Measurements from ENCODE around the gene ADGRG6.
A peak's percentile ranks its signal among the peaks of the same experiment; 100 is the strongest.
"Not testable (repeated sequence)": the region's sequence is repeated elsewhere in the genome, so short reads cannot be mapped to it uniquely, and the experiment has no call there.

ADGRG6 gene

DNA sequence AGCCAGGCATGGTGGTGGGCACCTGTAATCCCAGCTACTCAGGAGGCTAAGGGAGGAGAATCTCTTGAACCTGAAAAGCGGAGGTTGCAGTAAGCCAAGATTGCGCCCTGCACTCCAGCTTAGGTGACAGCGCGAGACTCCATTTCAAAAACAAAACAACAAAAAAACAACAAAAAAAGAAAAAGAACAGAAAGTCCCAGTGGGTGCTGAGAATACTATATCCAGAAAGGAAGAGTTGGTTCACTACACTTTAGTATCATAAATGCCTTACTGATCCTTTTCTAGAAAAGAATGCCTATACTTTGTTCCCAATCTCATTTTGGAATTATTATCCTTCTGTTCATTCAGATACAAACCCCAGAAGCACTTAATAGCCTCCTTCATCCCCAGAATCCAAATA, 20.9 kb upstream of the ADGRG6 start:
- no peaks in the 10 kb centered on the region for H3K27me3 ChIP-seq (ENCODE audit: insufficient read depth, low read length, poor library complexity, severe bottlenecking)
- H3F3A ChIP-seq (ENCODE audit: low read depth): no peaks in the 10 kb centered on the region
- H3K4me3 ChIP-seq (ENCODE audit: low read length, poor library complexity, severe bottlenecking): no peak overlapping the region
- H2AFZ ChIP-seq (ENCODE audit: low read length): no peak overlapping the region
- no peak overlapping the region for H3K9ac ChIP-seq (ENCODE audit: low read depth, low read length, poor library complexity, severe bottlenecking)
- no peaks in the 10 kb centered on the region for H3K9me3 ChIP-seq (ENCODE audit: insufficient read depth, low read depth, low read length)
- no peaks in the 10 kb centered on the region for H3K36me3 ChIP-seq (ENCODE audit: insufficient read depth, low read length)
- no peaks in the 10 kb centered on the region for H4K20me1 ChIP-seq (ENCODE audit: insufficient read depth, low read length, poor library complexity, severe bottlenecking)
- TF ChIP-seq EZH2phosphoT487 (IDR thresholded peaks at IDR 0.05; ENCODE audit: borderline replicate concordance): no peak
- TF ChIP-seq, protein P1, sequence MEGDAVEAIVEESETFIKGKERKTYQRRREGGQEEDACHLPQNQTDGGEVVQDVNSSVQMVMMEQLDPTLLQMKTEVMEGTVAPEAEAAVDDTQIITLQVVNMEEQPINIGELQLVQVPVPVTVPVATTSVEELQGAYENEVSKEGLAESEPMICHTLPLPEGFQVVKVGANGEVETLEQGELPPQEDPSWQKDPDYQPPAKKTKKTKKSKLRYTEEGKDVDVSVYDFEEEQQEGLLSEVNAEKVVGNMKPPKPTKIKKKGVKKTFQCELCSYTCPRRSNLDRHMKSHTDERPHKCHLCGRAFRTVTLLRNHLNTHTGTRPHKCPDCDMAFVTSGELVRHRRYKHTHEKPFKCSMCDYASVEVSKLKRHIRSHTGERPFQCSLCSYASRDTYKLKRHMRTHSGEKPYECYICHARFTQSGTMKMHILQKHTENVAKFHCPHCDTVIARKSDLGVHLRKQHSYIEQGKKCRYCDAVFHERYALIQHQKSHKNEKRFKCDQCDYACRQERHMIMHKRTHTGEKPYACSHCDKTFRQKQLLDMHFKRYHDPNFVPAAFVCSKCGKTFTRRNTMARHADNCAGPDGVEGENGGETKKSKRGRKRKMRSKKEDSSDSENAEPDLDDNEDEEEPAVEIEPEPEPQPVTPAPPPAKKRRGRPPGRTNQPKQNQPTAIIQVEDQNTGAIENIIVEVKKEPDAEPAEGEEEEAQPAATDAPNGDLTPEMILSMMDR (conservative IDR thresholded peaks at IDR 0.05; ENCODE audit: low read length): no peak
- no peaks in the 10 kb centered on the region for H3K9me2 ChIP-seq (replicated peaks; ENCODE audit: low read depth, low read length)
- no peak overlapping the region for H3K4me2 ChIP-seq (ENCODE audit: low read depth, low read length, poor library complexity, severe bottlenecking)
- H3K79me2 ChIP-seq (ENCODE audit: insufficient read depth, low read length): no peaks in the 10 kb centered on the region
- no peaks in the 10 kb centered on the region for H3K4me1 ChIP-seq (ENCODE audit: insufficient read depth, low read length, poor library complexity, severe bottlenecking)

DNA sequence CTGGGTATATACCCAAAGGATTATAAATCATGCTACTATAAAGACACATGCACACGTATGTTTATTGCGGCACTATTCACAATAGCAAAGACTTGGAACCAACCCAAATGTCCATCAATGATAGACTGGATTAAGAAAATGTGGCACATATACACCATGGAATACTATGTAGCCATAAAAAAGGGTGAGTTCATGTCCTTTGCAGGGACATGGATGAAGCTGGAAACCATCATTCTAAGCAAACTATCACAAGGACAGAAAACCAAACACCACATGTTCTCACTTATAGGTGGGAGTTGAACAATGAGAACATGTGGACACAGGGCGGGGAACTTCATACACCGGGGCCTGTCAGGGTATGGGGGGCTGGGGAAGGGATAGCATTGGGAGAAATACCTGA, 18.7 kb upstream of the ADGRG6 start:
- H3K9ac ChIP-seq (ENCODE audit: low read depth, low read length, poor library complexity, severe bottlenecking); H2AFZ ChIP-seq (ENCODE audit: low read length); H3K27me3 ChIP-seq (ENCODE audit: insufficient read depth, low read length, poor library complexity, severe bottlenecking); H3K4me1 ChIP-seq (ENCODE audit: insufficient read depth, low read length, poor library complexity, severe bottlenecking); H4K20me1 ChIP-seq (ENCODE audit: insufficient read depth, low read length, poor library complexity, severe bottlenecking); H3K36me3 ChIP-seq (ENCODE audit: insufficient read depth, low read length); H3K4me2 ChIP-seq (ENCODE audit: low read depth, low read length, poor library complexity, severe bottlenecking); H3K4me3 ChIP-seq (ENCODE audit: low read length, poor library complexity, severe bottlenecking); H3K79me2 ChIP-seq (ENCODE audit: insufficient read depth, low read length); H3K9me3 ChIP-seq (ENCODE audit: insufficient read depth, low read depth, low read length); H3F3A ChIP-seq (ENCODE audit: low read depth); H3K9me2 ChIP-seq (replicated peaks; ENCODE audit: low read depth, low read length): not testable (repeated sequence)

DNA sequence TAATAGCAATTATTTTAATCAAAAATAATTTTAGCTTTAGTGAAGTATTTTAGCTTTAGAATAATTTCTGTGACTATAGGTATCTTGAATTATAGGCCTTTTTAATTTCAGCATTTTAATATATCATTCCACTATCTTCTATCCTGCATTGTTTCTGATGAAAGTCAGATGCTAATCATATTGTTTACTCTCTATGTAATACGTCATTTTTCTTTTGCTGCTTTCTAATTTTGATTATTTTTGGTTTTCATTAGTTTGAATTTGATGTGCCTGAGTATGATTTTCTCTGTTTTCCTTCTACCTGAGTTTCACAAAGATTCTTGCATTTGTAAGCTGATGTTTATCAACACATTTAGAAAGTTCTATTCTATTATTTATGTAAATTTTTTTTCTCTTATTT, 17.4 kb upstream of the ADGRG6 start:
- Histone ChIP-seq H3K9ac (ENCODE audit: low read depth, low read length, poor library complexity, severe bottlenecking) (no peak overlapping the region), H3K4me3 (ENCODE audit: low read length, poor library complexity, severe bottlenecking) (no peak overlapping the region), H3K36me3 (ENCODE audit: insufficient read depth, low read length) (no peaks in the 10 kb centered on the region), H3K4me2 (ENCODE audit: low read depth, low read length, poor library complexity, severe bottlenecking) (no peak overlapping the region), H2AFZ (ENCODE audit: low read length) (no peak overlapping the region), H3K9me3 (ENCODE audit: insufficient read depth, low read depth, low read length) (no peaks in the 10 kb centered on the region), H3F3A (ENCODE audit: low read depth) (no peaks in the 10 kb centered on the region), H3K9me2 (replicated peaks; ENCODE audit: low read depth, low read length) (no peaks in the 10 kb centered on the region), H4K20me1 (ENCODE audit: insufficient read depth, low read length, poor library complexity, severe bottlenecking) (no peaks in the 10 kb centered on the region), H3K4me1 (ENCODE audit: insufficient read depth, low read length, poor library complexity, severe bottlenecking) (no peaks in the 10 kb centered on the region), H3K27me3 (ENCODE audit: insufficient read depth, low read length, poor library complexity, severe bottlenecking) (no peaks in the 10 kb centered on the region), H3K79me2 (ENCODE audit: insufficient read depth, low read length) (no peaks in the 10 kb centered on the region)
- TF ChIP-seq, protein P1 (conservative IDR thresholded peaks at IDR 0.05; ENCODE audit: low read length): no peak
- TF ChIP-seq EZH2phosphoT487 (IDR thresholded peaks at IDR 0.05; ENCODE audit: borderline replicate concordance): no peak

DNA sequence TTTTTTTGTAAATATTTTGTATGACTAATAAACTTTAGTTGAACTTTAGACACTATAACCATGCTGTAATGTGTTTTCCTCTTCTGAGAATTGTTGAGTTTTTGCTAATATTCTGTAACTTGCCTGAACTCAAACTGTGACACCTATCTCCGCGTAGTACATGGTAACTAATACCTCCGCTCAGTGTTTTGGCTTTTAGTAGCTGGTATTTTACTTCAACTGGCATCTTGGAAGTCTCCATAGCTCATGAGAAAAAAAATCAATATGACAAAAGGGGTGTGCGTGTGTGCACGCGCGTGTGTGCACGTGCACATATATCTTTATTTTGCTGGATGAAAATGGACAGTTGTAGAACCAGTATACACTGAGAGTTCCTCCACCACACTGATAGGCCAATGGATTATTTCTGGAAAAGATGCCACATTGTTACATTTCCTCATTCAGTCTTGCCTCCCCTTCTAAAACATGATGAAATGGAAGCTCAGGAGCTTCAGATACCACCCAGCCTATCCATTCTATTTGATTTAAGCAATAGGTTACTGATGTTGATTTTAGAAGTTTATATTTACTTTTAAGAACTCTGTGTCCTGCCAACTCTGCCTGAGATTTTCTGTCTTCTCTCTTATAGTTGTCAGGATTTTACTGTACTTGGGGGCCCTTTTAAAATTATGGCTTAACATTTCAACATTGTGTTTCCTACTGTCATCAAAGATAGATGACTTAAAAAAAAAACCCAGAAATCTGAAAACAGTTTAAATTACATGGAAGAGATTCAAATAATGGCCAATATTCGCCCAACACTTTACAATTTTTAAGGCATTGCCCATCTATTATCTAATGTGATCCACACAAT, 16.3 kb upstream of the ADGRG6 start:
- Histone ChIP-seq H3K9me3 (ENCODE audit: insufficient read depth, low read depth, low read length) (no peaks in the 10 kb centered on the region), H4K20me1 (ENCODE audit: insufficient read depth, low read length, poor library complexity, severe bottlenecking) (no peaks in the 10 kb centered on the region), H3K27me3 (ENCODE audit: insufficient read depth, low read length, poor library complexity, severe bottlenecking) (no peaks in the 10 kb centered on the region), H3K4me1 (ENCODE audit: insufficient read depth, low read length, poor library complexity, severe bottlenecking) (no peaks in the 10 kb centered on the region), H3K4me3 (ENCODE audit: low read length, poor library complexity, severe bottlenecking) (no peak overlapping the region), H3K9ac (ENCODE audit: low read depth, low read length, poor library complexity, severe bottlenecking) (no peak overlapping the region), H3F3A (ENCODE audit: low read depth) (no peaks in the 10 kb centered on the region), H3K79me2 (ENCODE audit: insufficient read depth, low read length) (no peaks in the 10 kb centered on the region), H3K4me2 (ENCODE audit: low read depth, low read length, poor library complexity, severe bottlenecking) (no peak overlapping the region), H3K36me3 (ENCODE audit: insufficient read depth, low read length) (no peaks in the 10 kb centered on the region), H3K9me2 (replicated peaks; ENCODE audit: low read depth, low read length) (no peaks in the 10 kb centered on the region), H2AFZ (ENCODE audit: low read length) (0 out of 2 replicates have a peak overlapping the region, but pooled peaks have one; percentile 4)
- TF ChIP-seq EZH2phosphoT487 (IDR thresholded peaks at IDR 0.05; ENCODE audit: borderline replicate concordance): no peak
- TF ChIP-seq, protein P1 (conservative IDR thresholded peaks at IDR 0.05; ENCODE audit: low read length): no peak
